Erythroblast (primary cell): ENCODE measurements around the gene INO80E.

Experiments used
- GATA1 ChIP-seq: IDR thresholded peaks from 2 replicates; pipeline ENCODE4 v1.6.1; 2011; ENCODE audit warnings: low read depth, mild to moderate bottlenecking, control low read depth, low read length, moderate library complexity
- POLR2A ChIP-seq: IDR thresholded peaks from 2 replicates; pipeline ENCODE4 v1.6.1; 2011; ENCODE audit warnings: mild to moderate bottlenecking, low read length

DNA sequence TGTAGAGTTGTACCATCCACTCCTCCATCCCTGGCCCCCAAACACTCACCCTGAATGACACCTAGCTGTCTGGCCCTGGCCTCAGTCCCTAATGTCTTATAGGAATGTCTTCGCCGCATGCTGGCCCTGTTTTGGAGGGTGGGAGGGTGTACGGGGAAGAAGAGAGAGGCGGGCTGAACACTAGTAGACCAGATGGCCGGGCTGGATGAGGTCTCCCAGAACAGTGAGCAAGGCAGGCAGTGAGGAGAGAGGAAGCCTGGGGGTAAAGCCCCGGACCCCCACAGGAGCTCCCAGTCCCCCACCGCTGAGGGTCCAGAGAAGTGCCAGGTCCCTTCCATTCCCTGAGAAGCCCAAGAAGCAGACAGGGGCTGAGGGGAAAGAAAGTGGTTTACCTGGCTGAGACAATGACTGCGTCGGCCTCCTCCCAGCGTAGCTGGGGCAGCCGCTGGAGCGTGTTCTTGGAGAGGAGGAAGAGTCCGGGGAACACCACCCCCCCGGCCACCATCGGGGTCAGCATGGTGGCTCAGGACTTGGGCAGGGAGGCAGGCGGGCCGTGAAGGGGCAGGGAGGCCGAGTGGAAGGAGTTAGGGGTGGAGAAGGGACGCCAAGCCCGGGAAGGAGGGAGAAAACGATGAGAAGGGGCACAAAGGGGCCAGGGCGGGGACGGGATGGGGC is 34.1 kb downstream of the INO80E start:
- TF ChIP-seq POLR2A (no peak), GATA1 (no peak)
